Retinal pigment epithelial cell (primary cell): ENCODE data around the gene SCRN3.
"Not testable (repeated sequence)": the region's sequence is repeated elsewhere in the genome, so short reads cannot be mapped to it uniquely, and the experiment has no call there.

Source experiments
- DNase-seq: peaks from one replicate; pipeline ENCODE4 v3.0.0-alpha.2; 2010; ENCODE audit warnings: low read depth
- H3K4me3 ChIP-seq: 2 replicates; pipeline ENCODE4 v1.5.1; 2011; ENCODE audit warnings: mild to moderate bottlenecking, low read length, control low read depth, moderate library complexity
- CTCF ChIP-seq: conservative IDR thresholded peaks from 2 replicates; pipeline ENCODE4 v1.5.1; 2011; ENCODE audit warnings: low read depth, low read length, control low read depth, inconsistent platforms

SCRN3 gene

DNA sequence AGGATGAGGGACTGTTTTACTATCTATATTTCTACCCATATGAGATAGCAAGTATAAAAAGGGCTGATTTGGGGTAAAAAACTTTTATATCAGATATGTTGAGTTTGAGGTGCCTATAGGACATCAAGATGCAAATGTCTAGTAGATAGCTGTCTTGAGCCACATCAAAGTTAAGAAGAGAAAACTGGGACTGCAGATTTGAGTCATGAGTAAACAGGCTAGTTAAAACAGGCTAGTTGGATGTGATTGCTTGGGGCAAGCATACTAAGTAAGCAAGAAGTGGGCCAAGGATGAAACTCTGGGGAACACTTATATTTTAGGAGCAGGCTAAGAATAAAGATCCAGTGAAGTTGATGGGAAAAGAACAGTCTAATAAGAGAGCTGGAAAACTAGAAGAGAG, 2.8 kb upstream of the SCRN3 start:
- H3K4me3 ChIP-seq: no peak overlapping the region
- no peak for DNase-seq
- no peak for TF ChIP-seq CTCF

DNA sequence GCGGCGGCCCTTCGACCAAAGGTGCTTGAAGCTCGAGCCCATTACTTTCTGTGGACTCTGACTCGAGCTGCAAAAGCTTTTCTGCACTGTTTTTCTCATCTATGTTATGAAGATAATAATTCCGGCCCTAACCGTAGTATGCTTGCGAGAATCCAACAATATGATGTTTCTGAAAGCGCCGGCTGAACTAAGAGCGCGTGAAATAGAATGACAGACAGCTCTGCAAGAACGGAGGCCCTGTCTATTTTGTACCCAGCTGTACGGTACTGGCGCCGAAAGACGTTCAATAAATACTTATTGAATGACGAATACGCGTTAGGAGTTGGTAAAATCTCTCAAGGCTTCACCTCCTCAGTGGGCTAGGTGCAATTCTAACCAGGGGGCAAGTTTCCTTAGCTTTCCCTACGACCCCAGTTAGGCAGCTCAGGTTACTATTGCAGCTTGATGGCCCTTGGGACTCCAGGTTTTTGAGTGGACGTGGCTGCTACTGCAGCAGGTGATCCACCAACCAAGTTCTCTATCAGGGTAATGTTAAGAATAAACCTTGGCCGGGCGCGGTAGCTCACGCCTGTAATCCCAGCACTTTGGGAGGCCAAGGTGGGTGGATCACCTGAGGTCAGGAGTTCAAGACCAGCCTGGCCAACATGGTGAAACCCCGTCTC, 570 bp downstream of the SCRN3 start:
- no peak for DNase-seq
- no peak for TF ChIP-seq CTCF
- peak overlapping the region; percentile 99 for H3K4me3 ChIP-seq

DNA sequence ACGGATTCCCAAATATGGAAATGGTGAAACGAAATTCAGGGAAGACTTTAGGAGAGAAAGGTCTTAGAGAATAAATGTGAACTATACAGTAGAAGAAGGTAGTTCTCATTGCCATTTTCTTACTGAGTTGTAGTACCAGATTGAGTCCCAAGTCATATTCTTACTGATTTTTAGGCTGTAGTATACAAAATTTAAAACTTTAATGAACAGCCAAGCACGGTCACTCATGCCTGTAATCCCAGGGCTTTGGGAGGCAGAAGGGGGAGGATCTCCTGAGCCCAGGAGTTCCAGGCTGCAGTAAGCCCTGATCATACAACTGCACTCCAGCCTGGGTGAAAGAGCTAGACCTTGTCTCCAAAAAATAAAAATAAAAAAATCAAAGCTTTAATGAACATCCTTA, 2.2 kb downstream of the SCRN3 start:
- TF ChIP-seq CTCF: no peak
- no peak overlapping the region for H3K4me3 ChIP-seq
- DNase-seq: no peak

DNA sequence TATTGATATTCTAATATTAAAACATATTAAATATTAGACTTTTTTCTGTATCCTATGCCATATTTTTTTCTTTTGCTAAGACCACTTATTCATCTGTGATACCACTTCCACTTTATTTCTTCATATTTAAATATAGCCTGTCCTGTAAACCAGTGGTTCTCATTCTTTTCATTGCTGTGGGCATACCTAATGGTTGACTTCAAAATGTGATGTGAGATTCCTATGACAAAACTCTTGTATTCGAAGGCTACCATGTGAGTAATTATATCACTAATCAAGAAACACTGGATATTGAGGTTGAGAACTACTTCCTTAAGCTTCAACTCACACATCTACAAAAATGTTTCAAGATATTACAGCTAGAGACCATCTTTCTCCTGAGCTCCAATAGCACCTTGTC, 3.6 kb downstream of the SCRN3 start:
- no peak for TF ChIP-seq CTCF
- no peak for DNase-seq
- no peak overlapping the region for H3K4me3 ChIP-seq

- TF ChIP-seq CTCF: no peak
- no peak overlapping the region for H3K4me3 ChIP-seq
- no peak for DNase-seq
Measured at GRCh38 chr2:174400853-174401252, 5.3 kb downstream of the SCRN3 start.

GRCh38 chr2:174403628-174404027, 8.1 kb downstream of the SCRN3 start:
- no peak overlapping the region for H3K4me3 ChIP-seq
- no peak for TF ChIP-seq CTCF
- no peak for DNase-seq

- not testable (repeated sequence) for H3K4me3 ChIP-seq, DNase-seq
Measured at GRCh38 chr2:174410039-174410438, 14.5 kb downstream of the SCRN3 start.
